OCI-LY3 (cell line): ENCODE data around the gene CEACAM18.
"Not testable (repeated sequence)": the region's sequence is repeated elsewhere in the genome, so short reads cannot be mapped to it uniquely, and the experiment has no call there.

Experiments
- H2AFZ ChIP-seq: fragments of 200-600, 300-600 bp; shearing (Covaris generic); 2 replicates; pipeline ENCODE4 v1.6.0; 2014; ENCODE audit warnings: antibody characterized with exemption, low read depth, low read length
- H3K27ac ChIP-seq: fragments of 200-600, 300-600 bp; sonication (generic); 2 replicates; pipeline ENCODE4 v1.5.1; 2014; ENCODE audit warnings: mild to moderate bottlenecking, low read length, moderate library complexity, mixed read lengths
- H3K27me3 ChIP-seq: fragments of 200-600, 300-600 bp; sonication (generic); 2 replicates; pipeline ENCODE4 v1.6.1; 2014; ENCODE audit warnings: low read depth, low read length, mixed read lengths
- H3K36me3 ChIP-seq: fragments of 200-600, 300-600 bp; sonication (generic); replicated peaks from 2 replicates; pipeline ENCODE3; 2014; ENCODE audit warnings: low read depth, low read length, mixed read lengths
- H3K4me1 ChIP-seq: fragments of 300-600, 200-600 bp; sonication (generic); 2 replicates; pipeline ENCODE4 v1.6.1; 2014; ENCODE audit warnings: low read length, mixed read lengths
- H3K4me2 ChIP-seq: fragments of 200-600, 300-600 bp; sonication (generic); 2 replicates; pipeline ENCODE4 v1.6.1; 2014; ENCODE audit warnings: low read length, mixed read lengths
- H3K4me3 ChIP-seq: fragments of 300-600, 200-600 bp; sonication (generic); 2 replicates; pipeline ENCODE4 v1.5.1; 2014; ENCODE audit warnings: antibody characterized with exemption, mild to moderate bottlenecking, low read length, moderate library complexity
- H3K79me2 ChIP-seq: fragments of 300-600, 200-600 bp; shearing (Covaris generic); 2 replicates; pipeline ENCODE4 v1.6.1; 2014; ENCODE audit warnings: mild to moderate bottlenecking, low read length, mixed read lengths
- H3K9ac ChIP-seq: fragments of 300-600, 200-600 bp; shearing (Covaris generic); 2 replicates; pipeline ENCODE4 v1.6.0; 2014; ENCODE audit warnings: mild to moderate bottlenecking, low read length, moderate library complexity
- H3K9me3 ChIP-seq: fragments of 200-600, 300-600 bp; shearing (Covaris generic); 2 replicates; pipeline ENCODE4 v1.6.1; 2014; ENCODE audit warnings: low read length, mixed read lengths; ENCODE audit not compliant: insufficient read depth
- H4K20me1 ChIP-seq: fragments of 200-600, 300-600 bp; sonication (generic); 2 replicates; pipeline ENCODE4 v1.6.1; 2016; ENCODE audit warnings: low read length, mixed read lengths; ENCODE audit not compliant: insufficient read depth
- CTCF ChIP-seq: fragments of 200-600, 300-600 bp; sonication (generic); IDR thresholded peaks from 2 replicates; pipeline ENCODE4 v1.5.1; 2014; ENCODE audit warnings: antibody characterized with exemption, low read length, low read depth
- EZH2phosphoT487 ChIP-seq: fragments of 200-600 bp; shearing (Covaris generic); IDR thresholded peaks from 2 replicates; pipeline ENCODE4 v1.6.1; 2018; ENCODE audit warnings: antibody characterized with exemption, mixed run types, low read depth

Gene CEACAM18

GRCh38 chr19:51462681-51463080 is 15.7 kb upstream of the CEACAM18 start:
- H3K27me3 ChIP-seq: peaks cover 37% of the 10 kb centered on the region
- H3K4me3 ChIP-seq: no peak overlapping the region
- no peaks in the 10 kb centered on the region for H3K79me2 ChIP-seq
- no peak overlapping the region for H2AFZ ChIP-seq
- no peak overlapping the region for H3K4me2 ChIP-seq
- H3K36me3 ChIP-seq: no peaks in the 10 kb centered on the region
- H3K27ac ChIP-seq: no peak overlapping the region
- no peaks in the 10 kb centered on the region for H3K4me1 ChIP-seq
- TF ChIP-seq EZH2phosphoT487 (no peak), CTCF (no peak)
- H3K9ac ChIP-seq: no peak overlapping the region
- no peaks in the 10 kb centered on the region for H3K9me3 ChIP-seq
- H4K20me1 ChIP-seq: no peaks in the 10 kb centered on the region

- H4K20me1 ChIP-seq, H3K27ac ChIP-seq, H2AFZ ChIP-seq, H3K4me3 ChIP-seq, H3K9ac ChIP-seq, H3K36me3 ChIP-seq, H3K4me2 ChIP-seq, H3K79me2 ChIP-seq, H3K9me3 ChIP-seq, H3K4me1 ChIP-seq: not testable (repeated sequence)
- H3K27me3 ChIP-seq: peaks cover 38% of the 10 kb centered on the region
Measured at GRCh38 chr19:51463976-51464581, 14.3 kb upstream of the CEACAM18 start.

- Histone ChIP-seq H4K20me1 (no peaks in the 10 kb centered on the region), H3K4me2 (no peak overlapping the region), H3K4me1 (no peaks in the 10 kb centered on the region), H3K36me3 (no peaks in the 10 kb centered on the region), H3K9ac (no peak overlapping the region), H3K9me3 (no peaks in the 10 kb centered on the region), H3K4me3 (no peak overlapping the region), H3K27ac (no peak overlapping the region), H3K27me3 (peaks cover 53% of the 10 kb centered on the region), H3K79me2 (no peaks in the 10 kb centered on the region), H2AFZ (no peak overlapping the region)
- TF ChIP-seq EZH2phosphoT487 (no peak), CTCF (no peak)
Measured at GRCh38 chr19:51466723-51467122, 11.6 kb upstream of the CEACAM18 start.

GRCh38 chr19:51467864-51468544 is 10.3 kb upstream of the CEACAM18 start:
- TF ChIP-seq CTCF (no peak), EZH2phosphoT487 (no peak)
- Histone ChIP-seq H3K4me1 (no peaks in the 10 kb centered on the region), H4K20me1 (no peaks in the 10 kb centered on the region), H3K4me3 (no peak overlapping the region), H3K27me3 (peaks cover 63% of the 10 kb centered on the region), H3K9ac (no peak overlapping the region), H3K79me2 (no peaks in the 10 kb centered on the region), H3K9me3 (no peaks in the 10 kb centered on the region), H3K4me2 (no peak overlapping the region), H3K27ac (no peak overlapping the region), H3K36me3 (no peaks in the 10 kb centered on the region), H2AFZ (no peak overlapping the region)
